IPS-18c (cell line): ENCODE results near the gene NLRC5.

ENCODE experiments used
- H3K4me3 ChIP-seq: 2 replicates; pipeline ENCODE4 v1.7.0; 2013; ENCODE audit warnings: low read depth, mild to moderate bottlenecking, low read length, moderate library complexity; ENCODE audit not compliant: insufficient read depth
- H3K9me3 ChIP-seq: one replicate; pipeline ENCODE4 v1.6.1; 2013; ENCODE audit warnings: mild to moderate bottlenecking, low read length, moderate library complexity; ENCODE audit not compliant: control insufficient read depth, insufficient read depth

NLRC5 gene

DNA sequence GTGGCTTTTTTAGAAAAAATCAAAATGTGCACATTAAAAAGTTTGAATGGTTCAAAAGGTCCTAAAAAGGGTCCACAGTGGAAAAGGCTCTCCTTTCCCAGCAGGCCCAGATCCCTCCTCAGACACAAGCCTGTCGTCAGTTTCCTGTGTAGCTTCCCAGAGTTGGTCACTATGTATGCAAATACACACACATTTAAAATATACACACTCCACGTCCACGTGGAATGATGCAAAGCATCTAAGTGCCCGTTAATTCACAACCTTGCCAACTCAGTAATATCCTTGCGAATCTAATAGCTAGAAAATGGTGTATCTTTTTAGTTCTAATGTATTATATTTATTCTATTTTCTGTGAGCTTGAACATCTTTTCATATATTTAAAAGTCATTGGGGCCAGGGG is 17.7 kb downstream of the NLRC5 start:
- H3K4me3 ChIP-seq = no peak overlapping the region

DNA sequence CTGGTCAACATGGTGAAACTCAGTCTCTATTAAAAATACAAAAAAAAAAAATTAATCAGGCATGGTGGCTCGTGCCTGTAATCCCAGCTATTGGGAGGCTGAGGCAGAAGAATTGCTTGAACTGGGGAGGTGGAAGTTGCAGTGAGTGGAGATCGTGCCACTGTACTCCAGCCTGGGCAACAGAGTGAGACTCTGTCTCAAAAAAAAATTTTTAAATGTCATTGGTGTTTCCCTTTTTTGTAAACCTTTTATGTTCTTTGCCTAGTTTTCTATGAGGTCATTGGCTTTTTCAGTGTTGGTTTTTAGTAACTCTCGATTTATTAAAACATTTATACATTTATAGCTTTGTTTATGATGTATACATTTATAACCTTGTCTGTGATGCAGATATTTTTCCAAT is 18.2 kb downstream of the NLRC5 start:
- no peaks in the 10 kb centered on the region for H3K9me3 ChIP-seq
- no peak overlapping the region for H3K4me3 ChIP-seq

More for the DNA sequence above, 17.7 kb downstream of the NLRC5 start:
- H3K9me3 ChIP-seq = no peaks in the 10 kb centered on the region

DNA sequence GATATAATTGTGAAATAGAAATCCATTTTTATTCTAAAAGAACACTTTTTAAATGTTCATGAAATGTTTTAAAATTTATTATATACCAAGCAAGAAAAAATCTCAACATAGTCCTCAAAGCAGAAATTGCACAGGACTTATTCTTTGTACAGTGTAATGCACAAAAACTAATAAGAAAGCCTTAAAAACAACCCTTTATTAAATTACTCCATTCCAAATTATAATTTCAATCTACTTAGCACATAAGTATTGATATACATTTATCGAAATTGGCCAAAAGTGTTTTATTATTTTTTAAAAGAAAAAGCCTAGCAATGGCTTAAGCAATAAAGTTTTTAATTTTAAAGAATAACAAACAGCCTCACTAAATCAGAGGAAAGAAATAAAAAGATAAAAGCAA is 19.1 kb downstream of the NLRC5 start:
- H3K4me3 ChIP-seq = no peak overlapping the region
- H3K9me3 ChIP-seq = no peaks in the 10 kb centered on the region

DNA sequence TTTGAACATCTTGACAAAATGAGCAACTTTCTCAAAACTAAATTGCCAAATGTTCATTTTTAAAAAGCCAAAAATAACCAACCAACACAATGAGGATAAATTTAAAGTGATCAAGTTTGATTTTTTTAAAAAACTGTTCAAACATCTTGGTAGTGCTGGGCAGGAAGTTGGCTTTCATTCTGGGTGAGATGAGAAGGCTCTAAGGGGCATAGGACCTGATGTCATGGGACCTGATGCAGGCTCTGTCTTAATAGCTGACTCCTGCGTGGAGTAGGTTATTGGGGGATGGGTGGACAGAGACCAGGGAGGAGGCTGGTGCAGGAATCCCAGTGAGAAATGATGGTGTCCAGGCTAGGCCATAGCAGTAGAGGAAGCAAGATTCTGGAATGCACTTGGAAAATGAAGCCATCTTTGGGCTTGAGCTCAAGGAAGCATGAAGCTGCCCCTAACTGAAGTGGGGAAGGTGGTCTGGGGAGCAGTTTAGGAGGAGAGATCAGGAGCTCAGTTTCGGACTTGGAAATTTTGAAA is 20.4 kb downstream of the NLRC5 start:
- Histone ChIP-seq H3K4me3 (no peak overlapping the region), H3K9me3 (no peaks in the 10 kb centered on the region)

DNA sequence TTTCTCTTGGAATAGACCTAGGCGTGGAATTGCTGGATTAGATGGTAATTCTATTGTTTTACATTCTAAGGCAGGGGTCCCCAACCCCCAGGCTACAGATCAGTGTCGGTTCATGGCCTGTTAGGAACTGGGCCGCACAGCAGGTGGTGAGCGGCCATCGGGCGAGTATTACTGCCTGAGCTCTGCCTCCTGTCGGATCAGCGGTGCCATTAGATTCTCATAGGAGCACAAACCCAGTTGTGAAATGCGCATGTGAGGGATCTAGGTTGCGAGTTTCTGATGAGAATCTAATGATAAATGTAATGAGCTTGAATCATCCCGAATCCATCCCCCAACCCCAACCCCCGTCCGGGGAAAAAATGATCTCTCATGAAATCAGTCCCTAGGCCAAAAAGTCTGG is 23.0 kb downstream of the NLRC5 start:
- Histone ChIP-seq H3K4me3 (no peak overlapping the region), H3K9me3 (no peaks in the 10 kb centered on the region)

GRCh38 chr16:57013229-57013628 is 23.9 kb downstream of the NLRC5 start:
- Histone ChIP-seq H3K9me3 (no peaks in the 10 kb centered on the region), H3K4me3 (no peak overlapping the region)

DNA sequence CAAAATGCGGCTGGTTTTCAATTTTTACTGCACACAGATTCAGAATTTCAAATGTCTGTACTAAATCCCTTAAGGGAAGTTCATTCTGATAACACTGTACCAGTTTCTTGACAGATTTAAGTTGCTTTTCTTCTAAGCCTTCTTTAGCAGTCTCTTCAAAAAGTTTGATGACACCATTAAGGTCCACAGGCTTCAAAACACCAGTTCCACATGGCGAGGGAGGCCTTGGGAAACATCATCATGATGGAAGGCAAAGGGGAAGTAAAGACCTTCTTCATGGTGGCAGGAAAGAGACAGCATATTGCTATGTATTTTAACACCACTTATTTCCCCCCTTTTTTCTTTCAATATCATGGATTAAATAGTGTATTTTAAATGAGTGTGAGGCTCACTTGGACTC is 24.5 kb downstream of the NLRC5 start:
- Histone ChIP-seq H3K9me3 (no peaks in the 10 kb centered on the region), H3K4me3 (no peak overlapping the region)

DNA sequence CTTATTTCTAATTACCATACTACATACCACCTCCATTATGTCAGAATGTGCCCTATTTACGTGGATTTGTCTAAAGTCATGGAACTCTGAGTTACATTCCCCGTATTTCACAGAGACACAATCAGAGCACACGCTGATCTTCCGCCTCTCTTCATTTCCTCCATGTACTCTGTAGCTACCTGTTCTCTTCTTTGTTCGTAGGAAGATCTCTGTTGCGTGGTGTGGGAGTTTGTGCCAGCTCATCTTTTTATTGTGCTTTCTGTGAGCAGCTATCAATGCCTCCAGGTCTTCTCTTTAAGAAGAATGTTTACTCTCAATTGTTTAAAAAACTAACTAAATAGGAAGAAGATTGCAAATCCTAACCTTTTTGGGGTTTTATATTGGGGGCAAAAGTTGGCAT is 26.9 kb downstream of the NLRC5 start:
- H3K4me3 ChIP-seq = no peak overlapping the region

GRCh38 chr16:57016831-57017230 is 27.5 kb downstream of the NLRC5 start:
- H3K4me3 ChIP-seq = no peak overlapping the region
- H3K9me3 ChIP-seq = no peaks in the 10 kb centered on the region

More for the DNA sequence above, 26.9 kb downstream of the NLRC5 start:
- no peaks in the 10 kb centered on the region for H3K9me3 ChIP-seq

GRCh38 chr16:57017251-57017650 is 27.9 kb downstream of the NLRC5 start:
- H3K9me3 ChIP-seq = no peaks in the 10 kb centered on the region
- H3K4me3 ChIP-seq = no peak overlapping the region

- H3K4me3 ChIP-seq = no peak overlapping the region
These were observed 30.4 kb downstream of the NLRC5 start for GRCh38 chr16:57019746-57020145.

DNA sequence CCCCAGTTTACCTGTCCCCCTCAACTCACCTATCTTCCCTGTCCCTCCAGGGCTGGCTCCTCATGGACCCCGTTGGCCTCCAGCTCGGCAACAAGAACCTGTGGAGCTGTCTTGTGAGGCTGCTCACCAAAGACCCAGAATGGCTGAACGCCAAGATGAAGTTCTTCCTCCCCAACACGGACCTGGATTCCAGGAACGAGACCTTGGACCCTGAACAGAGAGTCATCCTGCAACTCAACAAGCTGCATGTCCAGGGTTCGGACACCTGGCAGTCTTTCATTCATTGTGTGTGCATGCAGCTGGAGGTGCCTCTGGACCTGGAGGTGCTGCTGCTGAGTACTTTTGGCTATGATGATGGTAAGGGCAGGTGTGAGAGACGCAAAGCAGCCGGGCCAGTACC is 31.3 kb downstream of the NLRC5 start:
- H3K9me3 ChIP-seq = no peaks in the 10 kb centered on the region
- H3K4me3 ChIP-seq = no peak overlapping the region

More at GRCh38 chr16:57019746-57020145, 30.4 kb downstream of the NLRC5 start:
- H3K9me3 ChIP-seq = no peaks in the 10 kb centered on the region

DNA sequence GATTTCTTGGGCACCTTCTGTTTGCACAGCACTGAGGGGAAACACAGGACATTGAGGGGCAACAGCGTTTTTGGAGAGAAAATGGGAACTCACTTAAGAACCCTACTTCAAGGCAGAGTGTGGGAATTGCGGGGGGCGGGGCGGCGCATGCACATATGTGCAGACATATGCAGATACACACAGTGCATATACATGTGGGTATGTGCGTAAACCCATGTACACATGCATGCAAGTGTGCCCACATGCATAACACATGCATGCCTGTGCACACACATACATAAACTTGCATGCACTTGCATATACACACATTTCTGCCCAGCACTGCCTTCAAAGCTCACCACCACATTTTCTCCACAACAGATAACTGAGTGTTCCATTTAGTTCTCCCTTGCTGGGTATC is 32.4 kb downstream of the NLRC5 start:
- Histone ChIP-seq H3K9me3 (no peaks in the 10 kb centered on the region), H3K4me3 (no peak overlapping the region)

DNA sequence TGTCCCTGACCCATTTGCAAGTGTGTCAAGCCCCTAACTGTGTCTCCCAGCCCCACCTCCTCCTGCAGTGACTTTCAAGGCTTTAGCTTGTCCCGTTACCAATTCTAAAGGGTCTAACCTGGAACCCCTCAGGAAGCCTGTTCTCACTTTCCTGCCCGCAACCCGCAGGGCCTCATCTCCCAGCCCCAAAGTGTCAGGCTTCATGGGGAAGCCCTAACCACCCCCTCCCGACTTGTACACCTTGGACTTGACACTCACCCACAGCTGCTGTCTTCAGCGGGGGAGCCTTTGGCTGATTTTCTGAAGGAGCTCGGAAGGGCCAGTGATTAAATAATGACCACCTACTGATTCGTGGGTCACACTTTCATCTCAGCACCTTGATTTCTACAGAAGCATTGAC is 33.1 kb downstream of the NLRC5 start:
- H3K9me3 ChIP-seq = no peaks in the 10 kb centered on the region

GRCh38 chr16:57023541-57024249 is 34.3 kb downstream of the NLRC5 start:
- no peak overlapping the region for H3K4me3 ChIP-seq
- H3K9me3 ChIP-seq = no peaks in the 10 kb centered on the region

More for the DNA sequence above, 33.1 kb downstream of the NLRC5 start:
- no peak overlapping the region for H3K4me3 ChIP-seq

- H3K9me3 ChIP-seq = no peaks in the 10 kb centered on the region
- no peak overlapping the region for H3K4me3 ChIP-seq
These were observed 35.7 kb downstream of the NLRC5 start for GRCh38 chr16:57024894-57025680.

DNA sequence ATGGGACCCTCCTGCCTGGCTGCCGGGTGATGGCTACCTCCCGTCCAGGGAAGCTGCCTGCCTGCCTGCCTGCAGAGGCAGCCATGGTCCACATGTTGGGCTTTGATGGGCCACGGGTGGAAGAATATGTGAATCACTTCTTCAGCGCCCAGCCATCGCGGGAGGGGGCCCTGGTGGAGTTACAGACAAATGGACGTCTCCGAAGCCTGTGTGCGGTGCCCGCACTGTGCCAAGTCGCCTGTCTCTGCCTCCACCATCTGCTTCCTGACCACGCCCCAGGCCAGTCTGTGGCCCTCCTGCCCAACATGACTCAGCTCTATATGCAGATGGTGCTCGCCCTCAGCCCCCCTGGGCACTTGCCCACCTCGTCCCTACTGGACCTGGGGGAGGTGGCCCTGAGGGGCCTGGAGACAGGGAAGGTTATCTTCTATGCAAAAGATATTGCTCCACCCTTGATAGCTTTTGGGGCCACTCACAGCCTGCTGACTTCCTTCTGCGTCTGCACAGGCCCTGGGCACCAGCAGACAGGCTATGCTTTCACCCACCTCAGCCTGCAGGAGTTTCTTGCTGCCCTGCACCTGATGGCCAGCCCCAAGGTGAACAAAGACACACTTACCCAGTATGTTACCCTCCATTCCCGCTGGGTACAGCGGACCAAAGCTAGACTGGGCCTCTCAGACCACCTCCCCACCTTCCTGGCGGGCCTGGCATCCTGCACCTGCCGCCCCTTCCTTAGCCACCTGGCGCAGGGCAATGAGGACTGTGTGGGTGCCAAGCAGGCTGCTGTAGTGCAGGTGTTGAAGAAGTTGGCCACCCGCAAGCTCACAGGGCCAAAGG is 36.8 kb downstream of the NLRC5 start:
- Histone ChIP-seq H3K4me3 (no peak overlapping the region), H3K9me3 (no peaks in the 10 kb centered on the region)

DNA sequence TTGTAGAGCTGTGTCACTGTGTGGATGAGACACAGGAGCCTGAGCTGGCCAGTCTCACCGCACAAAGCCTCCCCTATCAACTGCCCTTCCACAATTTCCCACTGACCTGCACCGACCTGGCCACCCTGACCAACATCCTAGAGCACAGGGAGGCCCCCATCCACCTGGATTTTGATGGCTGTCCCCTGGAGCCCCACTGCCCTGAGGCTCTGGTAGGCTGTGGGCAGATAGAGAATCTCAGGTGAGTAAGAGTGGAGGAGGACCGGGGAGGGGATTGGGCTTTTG is 37.4 kb downstream of the NLRC5 start:
- H3K4me3 ChIP-seq = no peak overlapping the region
- no peaks in the 10 kb centered on the region for H3K9me3 ChIP-seq
